Omental fat pad (tissue), 4 donors: ENCODE results near the gene CLCN7. TPM values are rescaled to one million over a fixed set of nuclear protein-coding genes. Genes with fewer than 3 reads are reported as not detected.
"Not testable (repeated sequence)": the region's sequence is repeated elsewhere in the genome, so short reads cannot be mapped to it uniquely, and the experiment has no call there.

Experiments used
- ATAC-seq: fragments of 150-250 bp; one replicate; pipeline ENCODE4 v1.9.1; 2016; ENCODE audit warnings: mild to moderate bottlenecking, moderate library complexity; ENCODE audit not compliant: low FRiP score
- DNase-seq: peaks from one replicate; pipeline ENCODE4 v3.0.0-alpha.2; 2019; ENCODE audit warnings: low spot score
- CTCF ChIP-seq, 3 donors: fragments of 450-650 bp; IDR thresholded peaks; one replicate each; pipeline ENCODE4 v1.5.1; 2016 to 2017; ENCODE audit warnings: antibody characterized with exemption in 3 of 3, mild to moderate bottlenecking in 3 of 3, moderate library complexity in 2 of 3
- total RNA-seq, 4 donors: library from RNA; depleted of rRNA; stranded (reverse); fragments of >200 nt; gene quantifications; one replicate each; pipeline ENCODE4 v1.1.0, GENCODE V29; 2016

Gene CLCN7
- total RNA-seq, 4 donors from 2014 or later: 42.6 to 62.3 (median 52.2) TPM

DNA sequence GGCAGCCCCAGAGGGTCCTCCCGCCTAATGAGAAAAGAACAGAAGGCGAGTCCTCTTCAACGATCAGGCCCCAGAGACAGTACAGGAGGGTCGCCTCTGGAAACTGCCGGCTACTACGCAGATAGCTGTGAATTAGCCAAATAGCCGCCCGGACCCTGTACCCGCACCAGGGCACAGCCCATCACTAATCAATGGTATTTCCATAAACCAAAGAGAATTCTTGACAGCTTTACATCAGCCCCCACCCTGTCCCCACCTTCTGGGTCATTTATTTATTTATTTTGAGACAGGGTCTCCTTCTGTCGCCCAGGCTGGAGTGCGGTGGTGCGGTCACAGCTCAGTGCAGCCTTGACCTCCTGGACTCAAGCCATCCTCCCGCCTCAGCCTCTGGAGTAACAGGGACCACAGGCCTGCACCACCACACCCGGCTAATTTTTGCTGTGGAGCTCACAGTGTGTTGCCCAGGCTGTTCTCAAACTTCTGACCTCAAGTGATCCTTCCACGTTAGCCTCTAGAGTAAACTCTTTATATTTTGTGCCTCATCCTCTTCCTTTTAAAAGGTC is 805 bp upstream of the CLCN7 start:
- peak; percentile 11 for ATAC-seq
- no peak for DNase-seq
- no peak for TF ChIP-seq CTCF (IDR thresholded peaks at IDR 0.05)

- ATAC-seq: no peak
These were observed 589 bp downstream of the CLCN7 start for GRCh38 chr16:1474082-1474795.

DNA sequence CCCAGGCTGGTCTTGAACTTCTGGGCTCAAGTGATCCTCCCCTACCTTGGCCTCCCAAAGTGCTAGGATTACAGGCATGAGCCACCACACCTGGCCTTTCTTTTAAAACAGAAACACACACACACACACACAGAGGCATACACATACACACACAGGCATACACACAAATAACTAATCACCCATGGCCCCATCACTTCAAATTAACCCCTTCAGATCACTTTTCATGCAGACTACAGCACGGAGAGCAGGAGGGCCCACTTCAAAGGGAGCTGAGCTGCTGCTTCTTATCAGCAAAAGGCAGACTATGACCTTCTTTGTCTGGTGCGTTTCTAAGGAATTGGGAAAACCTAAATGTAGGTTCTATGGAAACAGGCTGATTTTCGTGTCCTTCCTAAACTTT is 1.9 kb downstream of the CLCN7 start:
- no peak for TF ChIP-seq CTCF (IDR thresholded peaks at IDR 0.05)
- DNase-seq (no peak), ATAC-seq (no peak)

More at GRCh38 chr16:1474082-1474795, 589 bp downstream of the CLCN7 start:
- TF ChIP-seq CTCF (IDR thresholded peaks at IDR 0.05): no peak
- DNase-seq: no peak

DNA sequence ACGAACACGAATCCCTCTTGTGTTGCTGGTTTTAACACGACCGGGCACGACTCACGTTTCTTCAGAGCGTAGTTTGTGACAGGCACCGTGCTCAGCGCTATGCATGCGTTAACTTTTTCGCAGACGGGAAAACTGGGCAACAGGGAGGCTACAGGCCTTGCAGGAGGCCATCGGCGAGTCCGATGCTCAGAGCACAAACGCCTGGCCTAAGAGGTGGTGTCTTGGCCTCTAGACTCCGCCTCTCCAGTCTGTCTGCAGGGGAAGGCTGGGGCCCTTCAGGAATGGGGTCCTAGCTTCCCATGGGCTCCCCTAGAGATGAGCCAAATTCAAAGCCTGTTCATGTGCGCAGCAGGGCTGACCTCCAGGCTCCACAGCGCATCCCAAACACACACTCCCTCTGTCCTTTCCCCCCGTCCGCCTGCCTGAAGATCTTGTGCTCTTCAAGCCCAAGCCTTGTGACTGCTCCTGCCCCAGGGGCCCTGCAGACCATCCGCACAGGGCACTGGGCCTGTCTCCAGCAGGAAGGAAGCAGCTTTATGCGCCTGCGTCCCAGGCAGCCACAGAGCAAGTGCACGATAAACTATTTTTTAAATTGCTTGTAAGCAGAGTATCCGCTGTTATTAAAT is 3.1 kb downstream of the CLCN7 start:
- DNase-seq: no peak
- no peak for TF ChIP-seq CTCF (IDR thresholded peaks at IDR 0.05)
- no peak for ATAC-seq

- no peak for TF ChIP-seq CTCF (IDR thresholded peaks at IDR 0.05)
- ATAC-seq (no peak), DNase-seq (no peak)
These were observed 4.2 kb downstream of the CLCN7 start for GRCh38 chr16:1470481-1471251.

GRCh38 chr16:1469693-1470201 is 5.1 kb downstream of the CLCN7 start:
- DNase-seq: no peak
- no peak for TF ChIP-seq CTCF (IDR thresholded peaks at IDR 0.05)
- ATAC-seq: no peak

GRCh38 chr16:1469141-1469540 is 5.7 kb downstream of the CLCN7 start:
- ATAC-seq, DNase-seq: not testable (repeated sequence)
